GM10248 (cell line): Measurements from ENCODE around the gene TSPAN7.

Experiments
- CTCF ChIA-PET: fragments of 300-600 bp; sonication (Branson Sonifier 250); formaldehyde crosslinking; extraction: SDS; loops from one replicate; lab custom pipeline; 2021; ENCODE audit warnings: antibody characterized with exemption; lab: Yijun Ruan, JAX
- POLR2A ChIA-PET: fragments of 350-650 bp; sonication (Branson Sonifier 250); formaldehyde crosslinking; extraction: SDS; loops from one replicate; lab custom pipeline; 2020; ENCODE audit warnings: antibody characterized with exemption; lab: Yijun Ruan, JAX
- DNase-seq: peaks from one replicate; pipeline ENCODE4 v3.0.0; 2012; ENCODE audit errors: extremely low spot score
- CTCF ChIP-seq: IDR thresholded peaks from 2 replicates; pipeline ENCODE4 v1.5.1; 2012; ENCODE audit warnings: mild to moderate bottlenecking, low read depth; ENCODE audit errors: extremely low read depth, missing control alignments, control extremely low read depth

TSPAN7 gene

GRCh38 chrX:38519651-38520050 lies 41.7 kb upstream of the TSPAN7 start:
- CTCF ChIA-PET = no interaction called here
- POLR2A ChIA-PET = no interaction called here
- no peak for DNase-seq
- no peak for TF ChIP-seq CTCF

GRCh38 chrX:38538134-38538533 lies 23.2 kb upstream of the TSPAN7 start:
- ChIA-PET POLR2A (no interaction called here), CTCF (no interaction called here)
- no peak for TF ChIP-seq CTCF
- DNase-seq = no peak

- ChIA-PET POLR2A (no interaction called here), CTCF (no interaction called here)
- no peak for DNase-seq
- no peak for TF ChIP-seq CTCF
These were observed 21.6 kb upstream of the TSPAN7 start for GRCh38 chrX:38539748-38540147.

- ChIA-PET CTCF (no interaction called here), POLR2A (no interaction called here)
- no peak for DNase-seq
These were observed 12.8 kb upstream of the TSPAN7 start for GRCh38 chrX:38548508-38548907.

GRCh38 chrX:38552721-38553120 lies 8.6 kb upstream of the TSPAN7 start:
- ChIA-PET CTCF (no interaction called here), POLR2A (no interaction called here)
- no peak for DNase-seq
- no peak for TF ChIP-seq CTCF

More at GRCh38 chrX:38548508-38548907, 12.8 kb upstream of the TSPAN7 start:
- no peak for TF ChIP-seq CTCF

GRCh38 chrX:38558686-38559085 lies 2.7 kb upstream of the TSPAN7 start:
- no peak for DNase-seq
- ChIA-PET CTCF (interaction anchor here (0.9 kb wide), 1 partner anchor 15 kb away, joined by 3 read pairs; no protein-coding TSS in a partner anchor), POLR2A (no interaction called here)
- TF ChIP-seq CTCF = no peak

GRCh38 chrX:38560776-38561125 lies 591 bp upstream of the TSPAN7 start:
- TF ChIP-seq CTCF = no peak
- POLR2A ChIA-PET = no interaction called here
- DNase-seq = no peak
- CTCF ChIA-PET = no interaction called here
